Liver (tissue), 9 donors: Measurements from ENCODE around the gene ATP6V0D1. TPM values are rescaled to one million over a fixed set of nuclear protein-coding genes. Genes with fewer than 3 reads are reported as not detected.

ENCODE experiments used
- DNase-seq: peaks from one replicate; pipeline ENCODE4 v3.0.0-alpha.2; 2017; ENCODE audit warnings: low spot score
- H3K27ac ChIP-seq, 2 donors: one replicate each; pipeline ENCODE4 v1.7.0; 2013; ENCODE audit warnings: inconsistent platforms in 2 of 2, low read length in 2 of 2, control low read depth in 1 of 2, low read depth in 1 of 2, mild to moderate bottlenecking in 1 of 2
- H3K27me3 ChIP-seq, 4 donors: one replicate each; pipeline versions ENCODE4 v1.6.1 to v1.7.0; 2013; ENCODE audit warnings: low read length in 3 of 4, inconsistent platforms in 1 of 4, mild to moderate bottlenecking in 1 of 4, moderate library complexity in 1 of 4; ENCODE audit not compliant: control insufficient read depth in 4 of 4, insufficient read depth in 4 of 4
- H3K36me3 ChIP-seq, 4 donors: one replicate each; pipeline versions ENCODE4 v1.6.1 to v1.7.0; 2013; ENCODE audit warnings: low read length in 3 of 4, mild to moderate bottlenecking in 3 of 4, low read depth in 1 of 4, moderate library complexity in 1 of 4; ENCODE audit not compliant: control insufficient read depth in 4 of 4, insufficient read depth in 3 of 4
- H3K4me1 ChIP-seq, 4 donors: one replicate each; pipeline versions ENCODE4 v1.6.1 to v1.7.0; 2013; ENCODE audit warnings: low read length in 3 of 4, mild to moderate bottlenecking in 3 of 4, moderate library complexity in 1 of 4; ENCODE audit not compliant: control insufficient read depth in 4 of 4, insufficient read depth in 4 of 4
- H3K4me3 ChIP-seq, 3 donors: one replicate each; pipeline versions ENCODE4 v1.6.1 to v1.7.0; 2013; ENCODE audit warnings: low read length in 3 of 3, control low read depth in 1 of 3, low read depth in 1 of 3, mild to moderate bottlenecking in 1 of 3
- H3K9ac ChIP-seq, 2 donors: one replicate each; pipeline ENCODE4 v1.7.0; 2013; ENCODE audit warnings: low read length in 2 of 2, mild to moderate bottlenecking in 2 of 2, moderate library complexity in 2 of 2, control low read depth in 1 of 2, low read depth in 1 of 2
- H3K9me3 ChIP-seq, 4 donors: one replicate each; pipeline versions ENCODE4 v1.6.1 to v1.7.0; 2013; ENCODE audit warnings: low read length in 3 of 4; ENCODE audit not compliant: control insufficient read depth in 4 of 4
- EGR1 ChIP-seq, 2 donors: IDR thresholded peaks; 2 replicates each; pipeline ENCODE4 v1.6.1; 2016 to 2018; ENCODE audit warnings: antibody characterized with exemption in 2 of 2, low read depth in 2 of 2
- FOXA1 ChIP-seq: IDR thresholded peaks from 2 replicates; pipeline ENCODE4 v1.6.1; 2016; ENCODE audit warnings: antibody characterized with exemption
- JUND ChIP-seq, 2 donors: IDR thresholded peaks; 2 replicates each; pipeline ENCODE4 v1.6.1; 2016; ENCODE audit warnings: antibody characterized with exemption in 2 of 2
- RAD21 ChIP-seq, 2 donors: IDR thresholded peaks; 2 replicates each; pipeline ENCODE4 v1.6.1; 2016; ENCODE audit warnings: antibody characterized with exemption in 2 of 2, mild to moderate bottlenecking in 2 of 2
- REST ChIP-seq: IDR thresholded peaks from 2 replicates; pipeline ENCODE4 v1.6.1; 2016; ENCODE audit warnings: antibody characterized with exemption, mild to moderate bottlenecking
- SP1 ChIP-seq: IDR thresholded peaks from 2 replicates; pipeline ENCODE4 v1.6.1; 2018; ENCODE audit warnings: antibody characterized with exemption, mild to moderate bottlenecking
- ZBTB33 ChIP-seq: IDR thresholded peaks from 2 replicates; pipeline ENCODE4 v1.6.1; 2016; ENCODE audit warnings: antibody characterized with exemption
- WGBS: extraction: QIAGEN DNeasy Blood & Tissue Kit; methylation state at CpG from one replicate; pipeline ENCODE4 v1.1.7; 2013; 5-methylcytosine and 5-hydroxymethylcytosine counted together
- polyA plus RNA-seq, 2 donors: library from polyadenylated mRNA; stranded (reverse) in 1 of 2; unstranded in 1 of 2; fragments of 200-250 nt in 1 of 2; fragments of >200 nt in 1 of 2; fragmentation: Nextera tagmentation in 1 of 2; extraction: Ambion mirVana in 1 of 2; gene quantifications; one replicate each; pipeline versions ENCODE4 v1.2.1 to v1.2.3, GENCODE V29; 2013 to 2015
- total RNA-seq, 2 donors: library from RNA; depleted of rRNA; stranded (reverse); fragments of >200 nt; gene quantifications; one replicate each; pipeline ENCODE4 v1.2.3, GENCODE V29; 2014
- TF ChIP-seq, protein P1 (sequence below): fragments of 150-350 bp; IDR thresholded peaks from 2 replicates; pipeline ENCODE4 v1.5.1; 2017; ENCODE audit warnings: improper control_type of control experiment, low read depth, low read length; ENCODE audit not compliant: missing input control
- TF ChIP-seq, protein P2 (sequence below): IDR thresholded peaks from 2 replicates; pipeline ENCODE4 v1.6.1; 2016; ENCODE audit warnings: antibody characterized with exemption
- donor health status: healthy.
- donor health status: healthy.
- donor health status: healthy.
- donor health status: healthy.
- donor health status: healthy.

The ATP6V0D1 gene
- total and polyA plus RNA-seq, 4 donors: 47.6 to 80.2 (median 66.6) TPM

- H3K4me3 ChIP-seq: peak within 1 kb of the TSS in 1 of 3 donors; percentile 30
- peaks cover 3 to 21% (median 4%) of the 10 kb centered on the region in 4 donors for H3K4me1 ChIP-seq
- no peak within 1 kb of the TSS for H3K9ac ChIP-seq
- no peak within 1 kb of the TSS for H3K27ac ChIP-seq
- WGBS: 7% methylated on average over 56 of the region's 56 CpGs
- H3K9me3 ChIP-seq: no peaks in the 10 kb centered on the region
- peak; percentile 71 for DNase-seq
- H3K27me3 ChIP-seq: peaks cover 0 to 3% (median 1%) of the 10 kb centered on the region in 4 donors
- H3K36me3 ChIP-seq: no peaks in the 10 kb centered on the region
- TF ChIP-seq, protein P1, sequence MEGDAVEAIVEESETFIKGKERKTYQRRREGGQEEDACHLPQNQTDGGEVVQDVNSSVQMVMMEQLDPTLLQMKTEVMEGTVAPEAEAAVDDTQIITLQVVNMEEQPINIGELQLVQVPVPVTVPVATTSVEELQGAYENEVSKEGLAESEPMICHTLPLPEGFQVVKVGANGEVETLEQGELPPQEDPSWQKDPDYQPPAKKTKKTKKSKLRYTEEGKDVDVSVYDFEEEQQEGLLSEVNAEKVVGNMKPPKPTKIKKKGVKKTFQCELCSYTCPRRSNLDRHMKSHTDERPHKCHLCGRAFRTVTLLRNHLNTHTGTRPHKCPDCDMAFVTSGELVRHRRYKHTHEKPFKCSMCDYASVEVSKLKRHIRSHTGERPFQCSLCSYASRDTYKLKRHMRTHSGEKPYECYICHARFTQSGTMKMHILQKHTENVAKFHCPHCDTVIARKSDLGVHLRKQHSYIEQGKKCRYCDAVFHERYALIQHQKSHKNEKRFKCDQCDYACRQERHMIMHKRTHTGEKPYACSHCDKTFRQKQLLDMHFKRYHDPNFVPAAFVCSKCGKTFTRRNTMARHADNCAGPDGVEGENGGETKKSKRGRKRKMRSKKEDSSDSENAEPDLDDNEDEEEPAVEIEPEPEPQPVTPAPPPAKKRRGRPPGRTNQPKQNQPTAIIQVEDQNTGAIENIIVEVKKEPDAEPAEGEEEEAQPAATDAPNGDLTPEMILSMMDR: peak; percentile 48
- TF ChIP-seq FOXA1 (no peak), ZBTB33 (no peak), RAD21 (IDR thresholded peaks at IDR 0.05) (peak in 1 of 2 donors; percentile 68)
Observed at GRCh38 chr16:67393111-67393787, 87.7 kb downstream of the ATP6V0D1 start, which contains the start of gene TPPP3. Gene TPPP3, minus strand, starts transcription at chr16:67393498. Its CDS starts 2,387 bp downstream, at chr16:67391111.

- Histone ChIP-seq H3K27me3 (peaks cover 0 to 3% (median 0%) of the 10 kb centered on the region in 4 donors), H3K27ac (no peak overlapping the region), H3K9ac (no peak overlapping the region), H3K9me3 (no peaks in the 10 kb centered on the region), H3K4me1 (peaks cover 3 to 21% (median 4%) of the 10 kb centered on the region in 4 donors), H3K36me3 (no peaks in the 10 kb centered on the region), H3K4me3 (no peak overlapping the region)
- TF ChIP-seq, protein P2, sequence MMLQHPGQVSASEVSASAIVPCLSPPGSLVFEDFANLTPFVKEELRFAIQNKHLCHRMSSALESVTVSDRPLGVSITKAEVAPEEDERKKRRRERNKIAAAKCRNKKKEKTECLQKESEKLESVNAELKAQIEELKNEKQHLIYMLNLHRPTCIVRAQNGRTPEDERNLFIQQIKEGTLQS: no peak
- TF ChIP-seq EGR1 (IDR thresholded peaks at IDR 0.05; ENCODE audit: low read depth in 2 of 2) (no peak), SP1 (no peak), REST (no peak), JUND (IDR thresholded peaks at IDR 0.05) (no peak)
- WGBS: 79% methylated on average over 18 of the region's 18 CpGs
- DNase-seq: no peak
Observed at GRCh38 chr16:67392301-67393059, 88.5 kb downstream of the ATP6V0D1 start.
